ENCODE data around the gene PROSER2. TPM values are rescaled to one million over a fixed set of nuclear protein-coding genes. Genes with fewer than 3 reads are reported as not detected.

PROSER2 gene
- total RNA-seq, 1 donor from 2014 or later: 0.37 TPM

Other genes with a start within 250 kb of the PROSER2 start
- gene USP6NL, start 211.7 kb upstream of the PROSER2 start, total RNA-seq: 0.39 and 0.50 TPM in 2 replicates
- gene ECHDC3, start 81.0 kb upstream of the PROSER2 start, total RNA-seq: 0.23 TPM in 1 of 2 replicates, not detected in the other
- gene UPF2, start 219.5 kb downstream of the PROSER2 start, total RNA-seq: 41.0 and 41.4 TPM in 2 replicates
- gene DHTKD1, start 245.6 kb downstream of the PROSER2 start, total RNA-seq: 20.6 and 21.1 TPM in 2 replicates